ENCODE data around the gene SDR42E2. TPM values are rescaled to one million over a fixed set of nuclear protein-coding genes. Genes with fewer than 3 reads are reported as not detected.

SDR42E2 gene
- total and polyA plus RNA-seq, 2 of the 8 experiments (the other 6 are each of a cell fraction or from before 2014, with no cell fraction given) = 0.08 TPM; not detected in 1

DNA sequence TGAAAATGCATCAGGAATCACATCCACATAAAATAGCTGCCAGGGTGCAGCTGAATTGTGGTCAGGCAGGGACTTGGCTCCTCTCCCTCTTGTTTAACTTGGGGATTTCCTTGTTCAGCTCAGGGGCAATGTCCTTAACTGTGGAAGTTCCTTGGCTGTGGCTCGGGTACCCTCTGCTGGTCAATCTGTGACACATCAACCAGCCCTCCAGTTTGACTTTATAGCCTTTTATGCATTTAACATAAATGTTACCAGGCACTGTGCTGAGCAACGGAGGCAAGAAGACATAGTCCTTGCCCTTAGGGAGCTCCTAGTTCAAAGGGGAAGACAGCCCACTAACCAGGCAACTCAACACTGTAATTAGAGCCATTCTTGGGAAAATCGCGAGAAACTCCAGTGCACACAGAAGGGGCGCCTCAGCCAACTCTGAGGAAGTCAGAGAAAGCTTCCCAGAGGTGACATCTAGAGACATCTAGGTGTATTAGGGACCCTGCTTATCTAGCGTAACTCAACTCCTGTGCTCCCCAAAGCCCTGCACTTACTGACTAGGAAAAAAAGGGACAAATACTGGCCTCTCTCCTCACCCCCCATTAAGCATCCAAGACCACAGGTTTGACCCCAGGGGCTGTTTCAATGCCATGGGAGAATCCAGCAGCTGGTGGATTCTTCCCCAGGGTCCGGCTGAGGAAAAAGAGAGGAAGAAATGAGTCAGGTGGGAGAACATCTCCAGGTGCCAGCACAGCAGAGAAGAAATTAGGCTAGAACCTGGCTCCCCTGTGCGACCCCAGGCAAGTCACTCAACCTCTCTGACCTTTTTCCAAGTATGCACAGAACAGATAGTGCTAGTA lies 26.5 kb downstream of the SDR42E2 start:
- WGBS, 2 experiments (ENCODE audit: extremely low coverage in 1 of 2, insufficient coverage in 1 of 2, insufficient read length in 1 of 2, insufficient replicate concordance in 2 of 2, low coverage in 1 of 2, low lambda C conversion rate in 2 of 2, missing lambda C conversion rate in 1 of 2) = 53% methylated on average over 8 of the region's 8 CpGs; no CpG with 5 or more reads in 1 of the 2 experiments
- Histone ChIP-seq H3K4me1 (replicated peaks in 1 of 4; ENCODE audit: control insufficient read depth in 3 of 4, insufficient read depth in 4 of 4, low read length in 3 of 4) (peaks cover 4 to 16% (median 10%) of the 10 kb centered on the region in 4 experiments; a peak in 6 of 7 replicates), H3K4me2 (ENCODE audit: insufficient read depth in 1 of 2, low read depth in 2 of 2, low read length in 2 of 2) (peak overlapping the region; percentile 92 to 98; a peak in 3 of 4 replicates), H2AK5ac (ENCODE audit: low read depth, low read length) (no peak overlapping the region), H4K20me1 (replicated peaks in 1 of 2; ENCODE audit: control insufficient read depth in 1 of 2, insufficient read depth in 2 of 2, low read length in 2 of 2) (no peaks in the 10 kb centered on the region), H2BK12ac (ENCODE audit: low read depth, low read length) (no peak overlapping the region), H3K27ac (ENCODE audit: low read depth, low read length) (no peak overlapping the region), H2BK15ac (ENCODE audit: low read length) (no peak overlapping the region), H3K4me3 (ENCODE audit: extremely low read depth in 1 of 4, insufficient read depth in 2 of 4, low read depth in 3 of 4, low read length in 4 of 4) (peak overlapping the region in 1 of 4 experiments; percentile 66; a peak in 1 of 8 replicates), H4K8ac (ENCODE audit: extremely low read depth, insufficient read depth, low read length) (no peak overlapping the region), H3K23me2 (ENCODE audit: low read depth, low read length) (peaks cover 8% of the 10 kb centered on the region), H3K18ac (ENCODE audit: extremely low read depth, low read length) (no peak overlapping the region), H3K23ac (ENCODE audit: insufficient read length) (no peak overlapping the region), H2BK120ac (replicated peaks; ENCODE audit: low read depth, low read length) (no peak overlapping the region), H2AFZ (ENCODE audit: low read length) (no peak overlapping the region), H3K36me3 (ENCODE audit: control insufficient read depth in 2 of 4, insufficient read depth in 4 of 4, low read length in 3 of 4) (no peaks in the 10 kb centered on the region), H2BK20ac (ENCODE audit: low read length) (no peak overlapping the region), H3K4ac (replicated peaks; ENCODE audit: insufficient read length, low read depth, low read length) (no peak overlapping the region), H3K9me3 (ENCODE audit: insufficient read depth in 2 of 2, low read depth in 1 of 2, low read length in 1 of 2) (no peaks in the 10 kb centered on the region), H3K14ac (ENCODE audit: insufficient read length) (no peak overlapping the region), H3K79me1 (ENCODE audit: low read depth, low read length) (no peaks in the 10 kb centered on the region), H4K91ac (replicated peaks; ENCODE audit: insufficient read length, low read length) (no peak overlapping the region), H2BK5ac (ENCODE audit: low read depth, low read length) (no peak overlapping the region), H3K79me2 (ENCODE audit: control insufficient read depth in 1 of 2, insufficient read depth in 2 of 2, low read length in 2 of 2) (no peaks in the 10 kb centered on the region), H3K56ac (replicated peaks; ENCODE audit: insufficient read length, low read depth, low read length) (no peak overlapping the region), H3K27me3 (replicated peaks in 1 of 4; ENCODE audit: control insufficient read depth in 3 of 4, extremely low read depth in 1 of 4, insufficient read depth in 3 of 4, low read length in 3 of 4) (peaks cover 0 to 6% (median 2%) of the 10 kb centered on the region in 4 experiments; a peak in 4 of 7 replicates), H4K5ac (ENCODE audit: insufficient read length, low read depth, low read length) (no peak overlapping the region), H3K9ac (replicated peaks in 1 of 4; ENCODE audit: extremely low read depth in 1 of 4, low read depth in 3 of 4, low read length in 3 of 4) (no peak overlapping the region)
- ChIA-PET CTCF (ENCODE audit: partially characterized antibody) (interaction anchor here (0.6 to 8.0 kb wide), 54 partner anchors 9 to 512 kb away, joined by 3 to 127 read pairs (median 6); partner anchors contain the start of genes MOSMO, PDZD9, SDR42E2 and UQCRC2), POLR2A (ENCODE audit: partially characterized antibody) (interaction anchor here (0.7 to 1.6 kb wide), 9 partner anchors 10 to 187 kb away, joined by 3 to 4 read pairs (median 3); no protein-coding TSS in a partner anchor)
- peak in 1 of 2 experiments; percentile 61 for DNase-seq (ENCODE audit: low read depth in 1 of 2, low spot score in 2 of 2)
- FAIRE-seq = peak; percentile 94
- TF ChIP-seq, protein P1, sequence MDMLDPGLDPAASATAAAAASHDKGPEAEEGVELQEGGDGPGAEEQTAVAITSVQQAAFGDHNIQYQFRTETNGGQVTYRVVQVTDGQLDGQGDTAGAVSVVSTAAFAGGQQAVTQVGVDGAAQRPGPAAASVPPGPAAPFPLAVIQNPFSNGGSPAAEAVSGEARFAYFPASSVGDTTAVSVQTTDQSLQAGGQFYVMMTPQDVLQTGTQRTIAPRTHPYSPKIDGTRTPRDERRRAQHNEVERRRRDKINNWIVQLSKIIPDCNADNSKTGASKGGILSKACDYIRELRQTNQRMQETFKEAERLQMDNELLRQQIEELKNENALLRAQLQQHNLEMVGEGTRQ (IDR thresholded peaks at IDR 0.05; ENCODE audit: low read length) = no peak
- peak; percentile 97 for TF ChIP-seq RAD21 (IDR thresholded peaks at IDR 0.05 in 1 of 2, conservative IDR thresholded peaks at IDR 0.05 in 1 of 2; ENCODE audit: low read depth in 2 of 2, low read length in 2 of 2)
- TF ChIP-seq, protein P2, sequence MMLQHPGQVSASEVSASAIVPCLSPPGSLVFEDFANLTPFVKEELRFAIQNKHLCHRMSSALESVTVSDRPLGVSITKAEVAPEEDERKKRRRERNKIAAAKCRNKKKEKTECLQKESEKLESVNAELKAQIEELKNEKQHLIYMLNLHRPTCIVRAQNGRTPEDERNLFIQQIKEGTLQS (IDR thresholded peaks at IDR 0.05; ENCODE audit: insufficient read depth, low read depth, low read length) = no peak
- TF ChIP-seq SP1 (IDR thresholded peaks at IDR 0.05; ENCODE audit: low read depth, low read length) = 0 out of 2 replicates have a peak, but pooled peaks have one; percentile 24
- TF ChIP-seq GTF2F1 (IDR thresholded peaks at IDR 0.05; ENCODE audit: borderline replicate concordance, low read depth, low read length) = no peak
- peak; percentile 6; the same call in 1 of the 2 replicates for TF ChIP-seq CEBPB (IDR thresholded peaks at IDR 0.05; ENCODE audit: low read depth, low read length)
- TF ChIP-seq RFX5 (IDR thresholded peaks at IDR 0.05; ENCODE audit: borderline replicate concordance, low read depth, low read length) = peak; percentile 23; the same call in 1 of the 2 replicates
- no peak for TF ChIP-seq SP2 (IDR thresholded peaks at IDR 0.05; ENCODE audit: low read length)
